Vagina (tissue), 2 donors: ENCODE data around the gene GNG14. TPM values are rescaled to one million over a fixed set of nuclear protein-coding genes. Genes with fewer than 3 reads are reported as not detected.

Experiments used
- DNase-seq, 2 donors: peaks; one replicate each; pipeline ENCODE4 v3.0.0-alpha.2; 2017; ENCODE audit errors: extremely low spot score in 2 of 2
- H3K27ac ChIP-seq: fragments of 200-600 bp; sonication (generic); one replicate; pipeline ENCODE4 v1.5.1; 2019
- H3K27me3 ChIP-seq: fragments of 200-600 bp; sonication (generic); one replicate; pipeline ENCODE4 v1.5.1; 2019
- H3K36me3 ChIP-seq, 2 donors: fragments of 200-600 bp; sonication (generic); one replicate each; pipeline ENCODE4 v1.5.1; 2017 to 2019
- H3K4me1 ChIP-seq: fragments of 200-600 bp; sonication (generic); one replicate; pipeline ENCODE4 v1.5.1; 2019
- H3K4me3 ChIP-seq, 2 donors: fragments of 200-600 bp; sonication (generic); 1 replicate in 1 of 2; 2 replicates in 1 of 2; pipeline ENCODE4 v1.5.1; 2016 to 2019
- H3K9me3 ChIP-seq: fragments of 200-600 bp; sonication (generic); one replicate; pipeline ENCODE4 v1.5.1; 2019
- CTCF ChIP-seq, 3 experiments: fragments of 450-650 bp in 2 of 3; fragments of 200-600 bp in 1 of 3; sonication (generic) in 1 of 3; IDR thresholded peaks; one replicate each; pipeline ENCODE4 v1.5.1; 2017 to 2019; ENCODE audit warnings: antibody characterized with exemption in 3 of 3, mild to moderate bottlenecking in 2 of 3, moderate library complexity in 2 of 3
- POLR2A ChIP-seq, 2 donors: fragments of 450-650 bp; IDR thresholded peaks; one replicate each; pipeline ENCODE4 v1.6.1; 2017; ENCODE audit warnings: antibody characterized with exemption in 2 of 2, mild to moderate bottlenecking in 2 of 2, moderate library complexity in 2 of 2
- POLR2AphosphoS5 ChIP-seq, 2 donors: sonication (generic); formaldehyde crosslinking; IDR thresholded peaks; one replicate each; pipeline ENCODE4 v1.9.0; 2017; ENCODE audit warnings: antibody characterized with exemption in 2 of 2, mild to moderate bottlenecking in 2 of 2, low read depth in 1 of 2; ENCODE audit not compliant: insufficient read depth in 1 of 2
- intact Hi-C: fragments of 100-400 bp; cut with DNase I; formaldehyde crosslinking; loops from one replicate; pipeline ENCODE4 v1.15.1; 2023
- total RNA-seq: library from RNA; depleted of rRNA; stranded (reverse); fragments of >200 nt; gene quantifications from one replicate; pipeline ENCODE4 v1.2.3, GENCODE V29; 2016

GNG14 gene
- total RNA-seq, 1 donor from 2014 or later = not detected

- no peak for TF ChIP-seq POLR2AphosphoS5 (IDR thresholded peaks at IDR 0.05; ENCODE audit: insufficient read depth in 1 of 2, low read depth in 1 of 2)
- no peak for TF ChIP-seq CTCF (IDR thresholded peaks at IDR 0.05)
- TF ChIP-seq POLR2A (IDR thresholded peaks at IDR 0.05) = no peak
- Histone ChIP-seq H3K4me3 (no peak overlapping the region), H3K9me3 (no peaks in the 10 kb centered on the region), H3K27ac (no peak overlapping the region), H3K4me1 (peaks cover 35% of the 10 kb centered on the region), H3K27me3 (no peaks in the 10 kb centered on the region), H3K36me3 (peaks cover 0 to 31% of the 10 kb centered on the region in 2 donors)
- intact Hi-C loops = no loop called here
- DNase-seq = no peak
Measured at GRCh38 chr19:12727745-12728433, 40.1 kb downstream of the GNG14 start.

GRCh38 chr19:12730064-12730463 lies 42.3 kb downstream of the GNG14 start:
- peaks cover 0 to 31% of the 10 kb centered on the region in 2 donors for H3K36me3 ChIP-seq
- intact Hi-C loops = no loop called here
- no peak for TF ChIP-seq CTCF (IDR thresholded peaks at IDR 0.05)
- no peak for TF ChIP-seq POLR2A (IDR thresholded peaks at IDR 0.05)
- no peak for TF ChIP-seq POLR2AphosphoS5 (IDR thresholded peaks at IDR 0.05; ENCODE audit: insufficient read depth in 1 of 2, low read depth in 1 of 2)

GRCh38 chr19:12731337-12731736 lies 43.5 kb downstream of the GNG14 start:
- no peak for TF ChIP-seq CTCF (IDR thresholded peaks at IDR 0.05)
- TF ChIP-seq POLR2A (IDR thresholded peaks at IDR 0.05) = no peak
- no peak for TF ChIP-seq POLR2AphosphoS5 (IDR thresholded peaks at IDR 0.05; ENCODE audit: insufficient read depth in 1 of 2, low read depth in 1 of 2)
- Histone ChIP-seq H3K27ac (no peak overlapping the region), H3K36me3 (peaks cover 0 to 31% of the 10 kb centered on the region in 2 donors), H3K9me3 (no peaks in the 10 kb centered on the region), H3K27me3 (no peaks in the 10 kb centered on the region), H3K4me1 (peaks cover 40% of the 10 kb centered on the region), H3K4me3 (no peak overlapping the region)
- DNase-seq = no peak
- intact Hi-C loops = no loop called here

More at GRCh38 chr19:12730064-12730463, 42.3 kb downstream of the GNG14 start:
- Histone ChIP-seq H3K27me3 (no peaks in the 10 kb centered on the region), H3K9me3 (no peaks in the 10 kb centered on the region), H3K4me1 (peaks cover 34% of the 10 kb centered on the region), H3K4me3 (no peak overlapping the region), H3K27ac (no peak overlapping the region)
- DNase-seq = no peak

GRCh38 chr19:12733369-12734214 lies 45.8 kb downstream of the GNG14 start:
- peaks cover 0 to 31% of the 10 kb centered on the region in 2 donors for H3K36me3 ChIP-seq
- H3K27ac ChIP-seq = peak overlapping the region; percentile 90
- H3K4me3 ChIP-seq = peak overlapping the region; percentile 74 to 79
- peaks cover 54% of the 10 kb centered on the region for H3K4me1 ChIP-seq
- no peaks in the 10 kb centered on the region for H3K9me3 ChIP-seq
- H3K27me3 ChIP-seq = no peaks in the 10 kb centered on the region
- DNase-seq = no peak
- intact Hi-C loops = no loop called here
- TF ChIP-seq CTCF (IDR thresholded peaks at IDR 0.05) (no peak), POLR2A (IDR thresholded peaks at IDR 0.05) (no peak)
